HepG2 (cell line): ENCODE results near the gene FAAP20. TPM values are rescaled to one million over a fixed set of nuclear protein-coding genes. Genes with fewer than 3 reads are reported as not detected.
A peak's percentile ranks its signal among the peaks of the same experiment; 100 is the strongest.

Experiments used
- ATF6 ChIP-seq: sonication (generic); formaldehyde crosslinking; conservative IDR thresholded peaks from 2 replicates; pipeline ENCODE4 v1.4.0; 2020; ENCODE audit warnings: missing genetic modification reagents
- ATRX ChIP-seq: sonication (generic); formaldehyde crosslinking; IDR thresholded peaks from 2 replicates; pipeline ENCODE4 v1.4.0; 2020; ENCODE audit warnings: missing genetic modification reagents, borderline replicate concordance
- EP300 ChIP-seq, 3 experiments: sonication (generic) in 1 of 3; formaldehyde crosslinking in 1 of 3; IDR thresholded peaks; 2 replicates each; pipeline versions ENCODE4 v1.5.1 to v1.6.1; 2011 to 2020; ENCODE audit warnings: low read depth in 2 of 3, low read length in 2 of 3, borderline replicate concordance in 1 of 3, improper control_type of control experiment in 1 of 3, mild to moderate bottlenecking in 1 of 3, missing genetic modification reagents in 1 of 3, moderate library complexity in 1 of 3
- GZF1 ChIP-seq: sonication (generic); formaldehyde crosslinking; IDR thresholded peaks from 2 replicates; pipeline ENCODE4 v1.5.1; 2020; ENCODE audit warnings: mild to moderate bottlenecking, missing genetic modification reagents
- JARID2 ChIP-seq: sonication (generic); formaldehyde crosslinking; IDR thresholded peaks from 2 replicates; pipeline ENCODE4 v1.8.1; 2023; ENCODE audit warnings: missing genetic modification reagents, inconsistent platforms; ENCODE audit not compliant: insufficient replicate concordance
- JUNB ChIP-seq: sonication (generic); formaldehyde crosslinking; IDR thresholded peaks from 2 replicates; pipeline ENCODE4 v1.8.0; 2022; ENCODE audit warnings: missing genetic modification reagents, mild to moderate bottlenecking, borderline replicate concordance
- KLF6 ChIP-seq: IDR thresholded peaks from 2 replicates; pipeline ENCODE4 v1.8.0; 2016; ENCODE audit warnings: missing biosample characterization, missing genetic modification reagents
- MIER3 ChIP-seq: IDR thresholded peaks from 2 replicates; pipeline ENCODE4 v1.6.1; 2016; ENCODE audit warnings: missing compliant biosample characterization, borderline replicate concordance
- MYNN ChIP-seq: sonication (generic); formaldehyde crosslinking; IDR thresholded peaks from 2 replicates; pipeline ENCODE4 v1.4.0; 2020; ENCODE audit warnings: mild to moderate bottlenecking, low read depth, missing genetic modification reagents
- NCOA2 ChIP-seq: sonication (generic); formaldehyde crosslinking; IDR thresholded peaks from 2 replicates; pipeline ENCODE4 v1.8.0; 2022; ENCODE audit warnings: inconsistent platforms
- NFYB ChIP-seq: sonication (generic); formaldehyde crosslinking; IDR thresholded peaks from 2 replicates; pipeline ENCODE4 v1.4.0; 2020; ENCODE audit warnings: missing genetic modification reagents
- PAWR ChIP-seq: sonication (generic); formaldehyde crosslinking; IDR thresholded peaks from 2 replicates; pipeline ENCODE4 v1.4.0; 2020; ENCODE audit warnings: missing genetic modification reagents, mild to moderate bottlenecking, borderline replicate concordance
- SAP130 ChIP-seq: IDR thresholded peaks from 2 replicates; pipeline ENCODE4 v1.6.1; 2016; ENCODE audit warnings: low read depth
- SIN3B ChIP-seq: fragments of 150-350 bp; IDR thresholded peaks from 2 replicates; pipeline ENCODE4 v1.6.1; 2014; ENCODE audit warnings: low read length
- SMAD9 ChIP-seq: sonication (generic); formaldehyde crosslinking; IDR thresholded peaks from 2 replicates; pipeline ENCODE4 v1.5.1; 2020; ENCODE audit warnings: mild to moderate bottlenecking, missing genetic modification reagents
- SRSF4 ChIP-seq: fragments of 200-400 bp; formaldehyde crosslinking; IDR thresholded peaks from one replicate; pipeline ENCODE4 v1.6.1; 2018; ENCODE audit warnings: mild to moderate bottlenecking, low read depth, low read length, moderate library complexity; ENCODE audit not compliant: poor library complexity, severe bottlenecking
- TAF1 ChIP-seq: sonication (generic); formaldehyde crosslinking; IDR thresholded peaks from 2 replicates; pipeline ENCODE4 v1.4.0; 2020; ENCODE audit warnings: missing genetic modification reagents
- WIZ ChIP-seq: sonication (generic); formaldehyde crosslinking; IDR thresholded peaks from 2 replicates; pipeline ENCODE4 v1.5.1; 2020; ENCODE audit warnings: mild to moderate bottlenecking, missing genetic modification reagents
- ZBTB26 ChIP-seq: IDR thresholded peaks from 2 replicates; pipeline ENCODE4 v1.6.1; 2016; ENCODE audit warnings: missing compliant biosample characterization, missing genetic modification reagents, borderline replicate concordance
- ZC3H4 ChIP-seq: sonication (generic); formaldehyde crosslinking; IDR thresholded peaks from 2 replicates; pipeline ENCODE4 v1.4.0; 2020; ENCODE audit warnings: missing genetic modification reagents, borderline replicate concordance
- ZFYVE20 ChIP-seq: sonication (generic); formaldehyde crosslinking; IDR thresholded peaks from 2 replicates; pipeline ENCODE4 v1.8.0; 2023; ENCODE audit warnings: low read depth, mild to moderate bottlenecking, moderate library complexity, missing genetic modification reagents, borderline replicate concordance
- ZNF101 ChIP-seq: sonication (generic); formaldehyde crosslinking; IDR thresholded peaks from 2 replicates; pipeline ENCODE4 v1.4.0; 2020; ENCODE audit warnings: mild to moderate bottlenecking, low read depth, missing genetic modification reagents, borderline replicate concordance
- ZNF124 ChIP-seq: sonication (generic); formaldehyde crosslinking; IDR thresholded peaks from 2 replicates; pipeline ENCODE4 v1.4.0; 2020; ENCODE audit warnings: missing genetic modification reagents
- ZNF24 ChIP-seq: fragments of 450-650 bp; IDR thresholded peaks from 2 replicates; pipeline ENCODE4 v1.6.1; 2017; ENCODE audit warnings: antibody characterized with exemption, mild to moderate bottlenecking
- ZNF605 ChIP-seq: sonication (generic); formaldehyde crosslinking; IDR thresholded peaks from 2 replicates; pipeline ENCODE4 v1.8.0; 2022; ENCODE audit warnings: mild to moderate bottlenecking, missing genetic modification reagents
- ZNF615 ChIP-seq: sonication (generic); formaldehyde crosslinking; IDR thresholded peaks from 2 replicates; pipeline ENCODE4 v1.5.0; 2020; ENCODE audit warnings: mild to moderate bottlenecking, missing genetic modification reagents, borderline replicate concordance
- polyA plus RNA-seq, 8 experiments: library from polyadenylated mRNA; depleted of rRNA in 3 of 8; stranded (reverse) in 7 of 8; unstranded in 1 of 8; fragments of >200 nt; fragmentation: Illumina TruSeq in 4 of 8; extraction: Trizol in 4 of 8; gene quantifications; 2 replicates each; pipeline versions ENCODE4 v1.2.1 to v1.2.3, GENCODE V29; 2011 to 2016; ENCODE audit warnings: low read depth in 4 of 8, missing spikeins in 1 of 8, mixed read lengths in 1 of 8; ENCODE audit not compliant: insufficient read depth in 1 of 8
- total RNA-seq, 5 experiments: library from RNA; depleted of rRNA; stranded (reverse); fragments of >200 nt; fragmentation: Illumina TruSeq; extraction: Trizol; gene quantifications; 2 replicates each; pipeline ENCODE4 v1.2.3, GENCODE V29; 2016; ENCODE audit warnings: low read depth in 1 of 5

Gene FAAP20
- total and polyA plus RNA-seq, 2 of the 13 experiments (the other 11 are each of a cell fraction or from before 2014, with no cell fraction given): 9.6 to 10.8 TPM

GRCh38 chr1:2189459-2190425 lies 4.8 kb downstream of the FAAP20 start (continued):
- TF ChIP-seq ATRX (CRISPR knock-in tag) (no peak), MYNN (CRISPR knock-in tag) (no peak), ZNF605 (CRISPR knock-in tag) (peak; percentile 87; the same call in 1 of the 2 replicates), SRSF4 (no peak), NCOA2 (CRISPR knock-in tag) (no peak), SAP130 (CRISPR knock-in tag) (peak; percentile 99), KLF6 (CRISPR knock-in tag) (no peak), ZFYVE20 (CRISPR knock-in tag) (no peak), ZC3H4 (CRISPR knock-in tag) (no peak), GZF1 (no peak), MIER3 (0 out of 2 replicates have a peak, but pooled peaks have one; percentile 63), NFYB (CRISPR knock-in tag) (peak; percentile 72), ZNF615 (CRISPR knock-in tag) (0 out of 2 replicates have a peak, but pooled peaks have one; percentile 46), WIZ (CRISPR knock-in tag) (no peak), SMAD9 (no peak), JARID2 (no peak), SIN3B (no peak), ZNF101 (no peak), JUNB (CRISPR knock-in tag) (no peak), TAF1 (CRISPR knock-in tag) (peak; percentile 76), ZNF24 (no peak), ZBTB26 (CRISPR knock-in tag) (no peak), ZNF124 (CRISPR knock-in tag) (no peak), EP300 (IDR thresholded peaks at IDR 0.05; ENCODE audit: low read depth in 2 of 2, low read length in 2 of 2) (no peak), EP300 (CRISPR knock-in tag; IDR thresholded peaks at IDR 0.05; ENCODE audit: borderline replicate concordance) (no peak), ATF6 (no peak), PAWR (CRISPR knock-in tag) (0 out of 2 replicates have a peak, but pooled peaks have one; percentile 53)
